HCT116 (cell line): ENCODE data around the gene TBC1D1. TPM values are rescaled to one million over a fixed set of nuclear protein-coding genes. Genes with fewer than 3 reads are reported as not detected.

Source experiments
- ATAC-seq: fragments of 200-7000 bp; cut with Tn5 transposase; 2 replicates; pipeline ENCODE4 v1.9.1; 2020; ENCODE audit warnings: mild to moderate bottlenecking, moderate library complexity
- BruUV-seq: library from RNA; stranded (reverse); fragments of 400-500 nt; replicated peaks from 2 replicates; lab custom pipeline; 2021; lab: Mats Ljungman, UMichigan
- CTCF ChIA-PET: fragments of 300-600 bp; sonication (Branson Sonifier 250); formaldehyde crosslinking; loops from one replicate; lab custom pipeline; 2021; ENCODE audit warnings: antibody characterized with exemption; lab: Charles Lee
- POLR2A ChIA-PET: fragments of 300-600, 350-600 bp; sonication (Branson Sonifier 250); formaldehyde crosslinking; loops from one replicate; lab custom pipeline; 2021; ENCODE audit warnings: antibody characterized with exemption; lab: Charles Lee
- RAD21 ChIA-PET, 2 experiments: fragments of 300-600 bp; sonication (Branson Sonifier 250); formaldehyde crosslinking; loops; one replicate each; lab custom pipeline; 2023; ENCODE audit warnings: low total read pairs in 2 of 2; ENCODE audit not compliant: uncharacterized antibody in 2 of 2, unreplicated experiment in 2 of 2, low non-redundant PET in 1 of 2; lab: Charles Lee
- DNase-seq: peaks from one replicate; pipeline ENCODE4 v3.0.0-alpha.2; 2010; ENCODE audit warnings: low read depth, low spot score
- H2AFZ ChIP-seq: fragments of 200-600 bp; shearing (Covaris generic), sonication (generic); 2 replicates; pipeline ENCODE4 v1.6.1; 2017; ENCODE audit warnings: low read depth, mixed run types, mixed read lengths, antibody characterized with exemption, low read length; ENCODE audit not compliant: poor library complexity, severe bottlenecking
- H3K27ac ChIP-seq: 2 replicates; pipeline ENCODE4 v1.5.1; 2012; ENCODE audit warnings: low read depth, low read length
- H3K27me3 ChIP-seq: fragments of 200-600 bp; sonication (generic); 2 replicates; pipeline ENCODE4 v1.6.1; 2016; ENCODE audit warnings: mixed run types, low read length, mixed read lengths; ENCODE audit not compliant: insufficient read depth
- H3K36me3 ChIP-seq, 2 experiments: fragments of 200-500 bp in 1 of 2; fragments of 200-600 bp in 1 of 2; sonication (Bioruptor generic) in 1 of 2; sonication (generic) in 1 of 2; 2 replicates each; pipeline versions ENCODE4 v1.5.1 to v1.6.1; 2014 to 2016; ENCODE audit warnings: low read length in 2 of 2, inconsistent platforms in 1 of 2, mixed read lengths in 1 of 2, mixed run types in 1 of 2; ENCODE audit not compliant: insufficient read depth in 2 of 2, control insufficient read depth in 1 of 2
- H3K4me1 ChIP-seq, 2 experiments: fragments of 200-600 bp in 1 of 2; sonication (generic) in 1 of 2; 2 replicates each; pipeline versions ENCODE4 v1.5.1 to v1.6.1; 2012 to 2017; ENCODE audit warnings: low read length in 2 of 2, inconsistent platforms in 1 of 2, mild to moderate bottlenecking in 1 of 2, mixed read lengths in 1 of 2, mixed run types in 1 of 2, moderate library complexity in 1 of 2; ENCODE audit not compliant: insufficient read depth in 2 of 2, control insufficient read depth in 1 of 2
- H3K4me2 ChIP-seq: fragments of 200-600 bp; sonication (generic); 2 replicates; pipeline ENCODE4 v1.6.1; 2017; ENCODE audit warnings: mixed run types, low read length, mixed read lengths
- H3K4me3 ChIP-seq, 2 experiments: fragments of 200-600 bp in 1 of 2; sonication (generic) in 1 of 2; replicated peaks in 1 of 2; 2 replicates each; pipeline ENCODE4 v1.5.1; 2011 to 2016; ENCODE audit warnings: low read length in 2 of 2, control low read depth in 1 of 2, low read depth in 1 of 2, mild to moderate bottlenecking in 1 of 2, mixed read lengths in 1 of 2, mixed run types in 1 of 2
- H3K79me2 ChIP-seq: fragments of 200-600 bp; sonication (generic); 2 replicates; pipeline ENCODE4 v1.6.1; 2017; ENCODE audit warnings: mild to moderate bottlenecking, mixed run types, low read length, moderate library complexity, mixed read lengths; ENCODE audit not compliant: insufficient read depth
- H3K9ac ChIP-seq: fragments of 200-600 bp; sonication (generic); 2 replicates; pipeline ENCODE4 v1.6.1; 2016; ENCODE audit warnings: low read length, mixed read lengths
- H3K9me2 ChIP-seq: fragments of 200-600 bp; sonication (generic), shearing (Covaris generic); 2 replicates; pipeline ENCODE4 v1.6.1; 2017; ENCODE audit warnings: mixed run types, mild to moderate bottlenecking, moderate library complexity; ENCODE audit not compliant: insufficient read depth
- H3K9me3 ChIP-seq, 2 experiments: fragments of 200-500 bp in 1 of 2; fragments of 200-600 bp in 1 of 2; sonication (Bioruptor generic) in 1 of 2; sonication (generic) in 1 of 2; 2 replicates each; pipeline ENCODE4 v1.6.1; 2014 to 2017; ENCODE audit warnings: low read length in 2 of 2, mixed read lengths in 2 of 2, inconsistent platforms in 1 of 2, low read depth in 1 of 2, mild to moderate bottlenecking in 1 of 2, mixed run types in 1 of 2, moderate library complexity in 1 of 2; ENCODE audit not compliant: control insufficient read depth in 1 of 2, insufficient read depth in 1 of 2
- H4K20me1 ChIP-seq: fragments of 200-600 bp; sonication (generic), shearing (Covaris generic); 2 replicates; pipeline ENCODE4 v1.6.1; 2017; ENCODE audit warnings: mixed run types, mild to moderate bottlenecking, moderate library complexity; ENCODE audit not compliant: insufficient read depth
- CEBPB ChIP-seq: IDR thresholded peaks from 2 replicates; pipeline ENCODE4 v1.6.1; 2012; ENCODE audit warnings: low read depth
- CTCF ChIP-seq, 3 experiments: fragments of 200-600 bp in 1 of 3; sonication (generic) in 1 of 3; IDR thresholded peaks in 2 of 3; conservative IDR thresholded peaks in 1 of 3; 2 replicates each; pipeline ENCODE4 v1.5.1; 2012 to 2017; ENCODE audit warnings: low read depth in 2 of 3, low read length in 2 of 3, antibody characterized with exemption in 1 of 3, borderline replicate concordance in 1 of 3, control low read depth in 1 of 3, mild to moderate bottlenecking in 1 of 3, mixed read lengths in 1 of 3, mixed run types in 1 of 3, moderate library complexity in 1 of 3; ENCODE audit not compliant: insufficient read depth in 1 of 3
- EGR1 ChIP-seq: IDR thresholded peaks from 2 replicates; pipeline ENCODE4 v1.6.1; 2012; ENCODE audit warnings: low read depth
- ELF1 ChIP-seq: IDR thresholded peaks from 2 replicates; pipeline ENCODE4 v1.6.1; 2012; ENCODE audit warnings: low read depth, borderline replicate concordance
- EZH2 ChIP-seq: fragments of 200-600 bp; sonication (generic); IDR thresholded peaks from 2 replicates; pipeline ENCODE4 v1.6.1; 2017; ENCODE audit warnings: antibody characterized with exemption, mixed run types
- EZH2phosphoT487 ChIP-seq: fragments of 200-600 bp; IDR thresholded peaks from 2 replicates; pipeline ENCODE4 v1.6.1; 2018; ENCODE audit warnings: antibody characterized with exemption, borderline replicate concordance
- JUND ChIP-seq: IDR thresholded peaks from 2 replicates; pipeline ENCODE4 v1.6.1; 2012
- POLR2A ChIP-seq: IDR thresholded peaks from 2 replicates; pipeline ENCODE4 v1.7.0; 2011; ENCODE audit warnings: borderline replicate concordance; ENCODE audit not compliant: insufficient read depth, insufficient read length; ENCODE audit errors: extremely low read depth
- RAD21 ChIP-seq: IDR thresholded peaks from 2 replicates; pipeline ENCODE4 v1.6.1; 2012; ENCODE audit warnings: low read depth, mild to moderate bottlenecking
- SIN3A ChIP-seq: IDR thresholded peaks from 2 replicates; pipeline ENCODE4 v1.6.1; 2012; ENCODE audit warnings: low read depth
- SRF ChIP-seq: IDR thresholded peaks from 2 replicates; pipeline ENCODE4 v1.6.1; 2012; ENCODE audit warnings: low read depth
- TCF7L2 ChIP-seq: IDR thresholded peaks from 2 replicates; pipeline ENCODE4 v1.7.0; 2011; ENCODE audit warnings: borderline replicate concordance, inconsistent platforms; ENCODE audit not compliant: insufficient read depth, insufficient read length; ENCODE audit errors: extremely low read depth
- YY1 ChIP-seq: IDR thresholded peaks from 2 replicates; pipeline ENCODE4 v1.6.1; 2011; ENCODE audit warnings: low read length, low read depth, moderate library complexity, mild to moderate bottlenecking; ENCODE audit not compliant: insufficient replicate concordance; ENCODE audit errors: extremely low read depth
- ZFX ChIP-seq: fragments of 450-650 bp; IDR thresholded peaks from 2 replicates; pipeline ENCODE4 v1.6.1; 2017
- ZNF274 ChIP-seq: fragments of 200-500 bp; sonication (Bioruptor generic); IDR thresholded peaks from 2 replicates; pipeline ENCODE4 v1.6.1; 2014; ENCODE audit warnings: mild to moderate bottlenecking, low read depth, low read length, inconsistent platforms
- intact Hi-C: fragments of 100-400 bp; cut with micrococcal nuclease; formaldehyde crosslinking; loops from 2 replicates; pipeline ENCODE4 v1.10.0; 2022
- total RNA-seq: library from RNA; stranded (reverse); gene quantifications from one replicate; pipeline ENCODE4 v1.2.1, GENCODE V29; 2021; ENCODE audit not compliant: unreplicated experiment
- TF ChIP-seq, protein P1 (sequence below): IDR thresholded peaks from 2 replicates; pipeline ENCODE4 v1.6.1; 2012

Gene TBC1D1
- total RNA-seq, 1 experiment from 2014 or later = 82.7 TPM

- POLR2A ChIA-PET = no interaction called here
- no peak for DNase-seq
- no peak overlapping the region for H3K4me3 ChIP-seq
- no peaks in the 10 kb centered on the region for H4K20me1 ChIP-seq
- no peak for ATAC-seq
- no peaks in the 10 kb centered on the region for H3K9me3 ChIP-seq
- no peaks in the 10 kb centered on the region for H3K9me2 ChIP-seq
- peaks cover 0 to 14% of the 10 kb centered on the region in 2 experiments; a peak in 2 of 4 replicates for H3K4me1 ChIP-seq
- H3K4me2 ChIP-seq = no peak overlapping the region
- no peak for TF ChIP-seq ZNF274
- no peak for TF ChIP-seq RAD21
- TF ChIP-seq EGR1 = no peak
- no peak for TF ChIP-seq EZH2phosphoT487
- TF ChIP-seq YY1 = no peak
- TF ChIP-seq POLR2A = no peak
- TF ChIP-seq CEBPB = no peak
- TF ChIP-seq, protein P1, sequence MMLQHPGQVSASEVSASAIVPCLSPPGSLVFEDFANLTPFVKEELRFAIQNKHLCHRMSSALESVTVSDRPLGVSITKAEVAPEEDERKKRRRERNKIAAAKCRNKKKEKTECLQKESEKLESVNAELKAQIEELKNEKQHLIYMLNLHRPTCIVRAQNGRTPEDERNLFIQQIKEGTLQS = no peak
- TF ChIP-seq ZFX = no peak
- no peak for TF ChIP-seq JUND
- no peak for TF ChIP-seq EZH2
- no peak for TF ChIP-seq CTCF (IDR thresholded peaks at IDR 0.05 in 2 of 3, conservative IDR thresholded peaks at IDR 0.05 in 1 of 3; ENCODE audit: borderline replicate concordance in 1 of 3, insufficient read depth in 1 of 3, low read depth in 2 of 3, low read length in 2 of 3)
- TF ChIP-seq SIN3A = no peak
- TF ChIP-seq TCF7L2 = no peak
- no peak for TF ChIP-seq ELF1
- no peak for TF ChIP-seq SRF
- no peaks in the 10 kb centered on the region for H3K27me3 ChIP-seq
- no peak overlapping the region for H3K9ac ChIP-seq
- H2AFZ ChIP-seq = no peak overlapping the region
- CTCF ChIA-PET = no interaction called here
- H3K79me2 ChIP-seq = no peaks in the 10 kb centered on the region
- H3K27ac ChIP-seq = no peak overlapping the region
- intact Hi-C loops = no loop called here
- BruUV-seq = no TSS peak
- RAD21 ChIA-PET = no interaction called here
- 0 out of 4 replicates have a peak, but pooled peaks cover 0 to 4% of the 10 kb centered on the region in 2 experiments for H3K36me3 ChIP-seq
Observed at GRCh38 chr4:38130884-38131283, 240.0 kb downstream of the TBC1D1 start.
